Colonic mucosa (tissue), 4 donors: ENCODE measurements around the gene LMF1. TPM values are rescaled to one million over a fixed set of nuclear protein-coding genes. Genes with fewer than 3 reads are reported as not detected.
"Not testable (repeated sequence)": the region's sequence is repeated elsewhere in the genome, so short reads cannot be mapped to it uniquely, and the experiment has no call there.

Experiments used
- DNase-seq: peaks from one replicate; pipeline ENCODE4 v3.0.0-alpha.2; 2020
- H3K27ac ChIP-seq: fragments of 200-600 bp; one replicate; pipeline ENCODE4 v1.8.0; 2021
- H3K27me3 ChIP-seq: fragments of 200-600 bp; one replicate; pipeline ENCODE4 v1.8.0; 2021
- H3K36me3 ChIP-seq: fragments of 200-600 bp; one replicate; pipeline ENCODE4 v1.8.0; 2021
- H3K4me1 ChIP-seq: fragments of 200-600 bp; one replicate; pipeline ENCODE4 v1.8.0; 2021; ENCODE audit warnings: mild to moderate bottlenecking
- H3K4me3 ChIP-seq: fragments of 200-600 bp; one replicate; pipeline ENCODE4 v1.8.0; 2021
- H3K9ac ChIP-seq, 2 donors: one replicate each; pipeline ENCODE4 v1.7.0; 2013; ENCODE audit warnings: control low read depth in 2 of 2, low read depth in 2 of 2, low read length in 2 of 2
- H3K9me3 ChIP-seq: fragments of 200-600 bp; one replicate; pipeline ENCODE4 v1.8.0; 2021
- CTCF ChIP-seq: fragments of 200-600 bp; IDR thresholded peaks from one replicate; pipeline ENCODE4 v1.8.0; 2022; ENCODE audit warnings: antibody characterized with exemption, mild to moderate bottlenecking
- intact Hi-C: fragments of 100-400 bp; cut with DNase I; formaldehyde crosslinking; loops from one replicate; pipeline ENCODE4 v1.14.1; 2022
- total RNA-seq, 2 donors: library from RNA; stranded (reverse); fragmentation: NEBNext Ultra II Directional in 1 of 2; extraction: Animal tissue kit (Norgen Biotek cat#: 25700) in 1 of 2; gene quantifications; one replicate each; pipeline ENCODE4 v1.2.1, GENCODE V29; 2021
- donor health status: healthy.
- donor health status: DM: no; HTN: no; CAD: no.
- donor health status: DM: no; HTN: no; CAD: no.

Gene LMF1
- total RNA-seq, 2 donors from 2014 or later: 8.4 to 12.8 TPM

DNA sequence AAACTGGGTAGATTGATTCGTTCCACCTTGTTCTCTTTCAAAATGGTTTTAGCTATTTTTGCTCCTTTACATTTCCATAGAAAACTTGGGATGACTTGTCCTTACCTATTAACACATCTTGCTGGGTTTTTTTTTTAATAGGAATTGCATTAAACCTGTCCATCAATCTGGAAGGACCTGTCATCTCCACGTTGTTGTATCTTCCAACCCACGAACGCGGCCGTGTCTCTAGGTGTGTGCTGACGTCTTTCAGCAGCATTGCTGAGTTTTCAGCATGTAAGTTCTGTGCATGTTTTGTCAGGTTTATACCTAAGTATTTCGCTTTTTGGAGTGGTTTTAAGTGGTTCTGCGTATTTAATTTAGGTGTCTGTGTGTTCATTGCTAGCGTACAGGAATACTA, 109.9 kb downstream of the LMF1 start:
- H3K9me3 ChIP-seq: no peaks in the 10 kb centered on the region
- intact Hi-C loops: no loop called here
- H3K27me3 ChIP-seq: no peaks in the 10 kb centered on the region
- no peaks in the 10 kb centered on the region for H3K4me1 ChIP-seq
- H3K36me3 ChIP-seq: no peaks in the 10 kb centered on the region
- no peak overlapping the region for H3K4me3 ChIP-seq
- DNase-seq: no peak
- H3K27ac ChIP-seq: no peak overlapping the region
- no peak for TF ChIP-seq CTCF
- H3K9ac ChIP-seq: no peak overlapping the region

DNA sequence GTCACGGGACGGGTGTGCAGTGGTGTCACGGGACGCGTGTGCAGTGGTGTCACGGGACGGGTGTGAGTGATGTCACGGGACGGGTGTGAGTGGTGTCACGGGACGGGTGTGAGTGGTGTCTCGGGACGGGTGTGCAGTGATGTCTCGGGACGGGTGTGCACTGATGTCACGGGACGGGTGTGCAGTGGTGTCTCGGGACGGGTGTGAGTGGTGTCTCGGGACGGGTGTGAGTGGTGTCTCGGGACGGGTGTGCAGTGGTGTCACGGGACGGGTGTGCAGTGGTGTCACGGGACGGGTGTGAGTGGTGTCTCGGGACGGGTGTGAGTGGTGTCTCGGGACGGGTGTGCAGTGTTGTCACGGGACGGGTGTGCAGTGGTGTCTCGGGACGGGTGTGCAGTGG, 111.8 kb downstream of the LMF1 start:
- H3K27me3 ChIP-seq, intact Hi-C loops, H3K36me3 ChIP-seq, DNase-seq, H3K4me3 ChIP-seq, H3K4me1 ChIP-seq, H3K9ac ChIP-seq, H3K27ac ChIP-seq, H3K9me3 ChIP-seq: not testable (repeated sequence)

GRCh38 chr16:858441-858840, 112.3 kb downstream of the LMF1 start:
- H3K27me3 ChIP-seq, H3K36me3 ChIP-seq, H3K9ac ChIP-seq, intact Hi-C loops, H3K4me3 ChIP-seq, H3K27ac ChIP-seq, H3K9me3 ChIP-seq, DNase-seq, H3K4me1 ChIP-seq: not testable (repeated sequence)

GRCh38 chr16:856811-857210, 114.0 kb downstream of the LMF1 start:
- H3K36me3 ChIP-seq: no peaks in the 10 kb centered on the region
- H3K4me3 ChIP-seq: no peak overlapping the region
- H3K9me3 ChIP-seq: no peaks in the 10 kb centered on the region
- no peak for TF ChIP-seq CTCF
- no peaks in the 10 kb centered on the region for H3K27me3 ChIP-seq
- intact Hi-C loops: no loop called here
- DNase-seq: no peak
- no peak overlapping the region for H3K27ac ChIP-seq
- H3K9ac ChIP-seq: no peak overlapping the region
- H3K4me1 ChIP-seq: no peaks in the 10 kb centered on the region

- Histone ChIP-seq H3K4me1 (no peaks in the 10 kb centered on the region), H3K9ac (no peak overlapping the region), H3K27ac (no peak overlapping the region), H3K9me3 (no peaks in the 10 kb centered on the region), H3K27me3 (no peaks in the 10 kb centered on the region), H3K4me3 (no peak overlapping the region), H3K36me3 (no peaks in the 10 kb centered on the region)
- intact Hi-C loops: no loop called here
- TF ChIP-seq CTCF: no peak
- DNase-seq: no peak
These were observed 114.7 kb downstream of the LMF1 start for GRCh38 chr16:856101-856500.

GRCh38 chr16:855471-855870, 115.3 kb downstream of the LMF1 start:
- H3K9ac ChIP-seq: no peak overlapping the region
- no peaks in the 10 kb centered on the region for H3K4me1 ChIP-seq
- DNase-seq: no peak
- H3K9me3 ChIP-seq: no peaks in the 10 kb centered on the region
- no peaks in the 10 kb centered on the region for H3K27me3 ChIP-seq
- H3K4me3 ChIP-seq: no peak overlapping the region
- intact Hi-C loops: no loop called here
- H3K36me3 ChIP-seq: no peaks in the 10 kb centered on the region
- TF ChIP-seq CTCF: no peak
- no peak overlapping the region for H3K27ac ChIP-seq

GRCh38 chr16:854808-855410, 115.9 kb downstream of the LMF1 start:
- no peak overlapping the region for H3K27ac ChIP-seq
- H3K27me3 ChIP-seq: no peaks in the 10 kb centered on the region
- no peak for DNase-seq
- intact Hi-C loops: no loop called here
- no peak for TF ChIP-seq CTCF
- no peaks in the 10 kb centered on the region for H3K36me3 ChIP-seq
- no peak overlapping the region for H3K9ac ChIP-seq
- H3K4me3 ChIP-seq: no peak overlapping the region
- H3K4me1 ChIP-seq: no peaks in the 10 kb centered on the region
- no peaks in the 10 kb centered on the region for H3K9me3 ChIP-seq
